Keratinocyte (primary cell): ENCODE measurements around the gene TNPO3. TPM values are rescaled to one million over a fixed set of nuclear protein-coding genes. Genes with fewer than 3 reads are reported as not detected.

Source experiments
- DNase-seq: peaks from one replicate; pipeline ENCODE4 v3.0.0-alpha.2; 2011; ENCODE audit warnings: low read depth, missing footprints, low spot score
- FAIRE-seq: peaks from 2 replicates; lab custom pipeline; 2011; peaks lifted over from hg19 to GRCh38; lab: Jason Lieb, UNC
- H2AFZ ChIP-seq: 2 replicates; pipeline ENCODE4 v1.6.0; 2012; ENCODE audit warnings: low read length, control low read depth, inconsistent platforms; ENCODE audit not compliant: control insufficient read depth
- H3K27ac ChIP-seq: 2 replicates; pipeline ENCODE4 v1.5.1; 2011; ENCODE audit warnings: low read length; ENCODE audit not compliant: control insufficient read depth, insufficient read depth
- H3K27me3 ChIP-seq: 3 replicates; pipeline ENCODE4 v1.6.0; 2011; ENCODE audit warnings: low read length; ENCODE audit not compliant: control insufficient read depth, insufficient read depth; ENCODE audit errors: extremely low read depth
- H3K36me3 ChIP-seq, 2 experiments: 2 replicates in 1 of 2; 3 replicates in 1 of 2; pipeline ENCODE4 v1.5.1; 2011; ENCODE audit warnings: low read length in 2 of 2, mild to moderate bottlenecking in 1 of 2; ENCODE audit not compliant: control insufficient read depth in 2 of 2, insufficient read depth in 2 of 2; ENCODE audit errors: extremely low read depth in 1 of 2
- H3K4me1 ChIP-seq: 3 replicates; pipeline ENCODE4 v1.5.1; 2011; ENCODE audit warnings: low read length; ENCODE audit not compliant: control insufficient read depth, insufficient read depth; ENCODE audit errors: extremely low read depth
- H3K4me2 ChIP-seq: 3 replicates; pipeline ENCODE4 v1.6.0; 2011; ENCODE audit warnings: low read depth, low read length; ENCODE audit not compliant: control insufficient read depth, insufficient read depth; ENCODE audit errors: extremely low read depth
- H3K4me3 ChIP-seq, 3 experiments: fragments of 200-600 bp in 1 of 3; sonication (generic) in 1 of 3; 2 replicates in 2 of 3; 3 replicates in 1 of 3; pipeline ENCODE4 v1.5.1; 2011 to 2016; ENCODE audit warnings: low read length in 3 of 3, mild to moderate bottlenecking in 3 of 3, control low read depth in 2 of 3, inconsistent platforms in 1 of 3, low read depth in 1 of 3, mixed read lengths in 1 of 3, mixed run types in 1 of 3, moderate library complexity in 1 of 3; ENCODE audit not compliant: control insufficient read depth in 2 of 3, insufficient read depth in 2 of 3; ENCODE audit errors: extremely low read depth in 1 of 3
- H3K79me2 ChIP-seq: 2 replicates; pipeline ENCODE4 v1.6.0; 2012; ENCODE audit warnings: low read length; ENCODE audit not compliant: control insufficient read depth, insufficient read depth
- H3K9ac ChIP-seq: 3 replicates; pipeline ENCODE4 v1.6.0; 2011; ENCODE audit warnings: low read length; ENCODE audit not compliant: control insufficient read depth, insufficient read depth; ENCODE audit errors: extremely low read depth
- H3K9me1 ChIP-seq: 3 replicates; pipeline ENCODE4 v1.6.0; 2011; ENCODE audit warnings: low read length; ENCODE audit not compliant: control insufficient read depth, insufficient read depth; ENCODE audit errors: extremely low read depth
- H3K9me3 ChIP-seq: 2 replicates; pipeline ENCODE4 v1.5.1; 2012; ENCODE audit warnings: low read depth, low read length; ENCODE audit not compliant: control insufficient read depth
- H4K20me1 ChIP-seq: 3 replicates; pipeline ENCODE4 v1.6.0; 2011; ENCODE audit warnings: low read length; ENCODE audit not compliant: control insufficient read depth, insufficient read depth; ENCODE audit errors: extremely low read depth
- EZH2 ChIP-seq: IDR thresholded peaks from one replicate; pipeline ENCODE4 v1.6.1; 2012; ENCODE audit warnings: inconsistent platforms, mild to moderate bottlenecking, low read length, moderate library complexity
- dilution Hi-C: fragments of 300-500 bp; cut with MboI; formaldehyde crosslinking; loops from one replicate; pipeline ENCODE4 v1.7.0; 2020; ENCODE audit warnings: low sequenced_read_pairs; ENCODE audit not compliant: extremely low pct_ligation_motif_present
- polyA plus RNA-seq, 5 experiments: library from polyadenylated mRNA; depleted of rRNA in 3 of 5; stranded (reverse) in 3 of 5; stranded (forward) in 1 of 5; unstranded in 1 of 5; fragments of >200 nt; gene quantifications; 1 replicate in 1 of 5; 2 replicates in 3 of 5; 3 replicates in 1 of 5; pipeline versions ENCODE4 v1.2.1 to v1.2.3, GENCODE V29; 2011 to 2012; ENCODE audit warnings: missing spikeins in 2 of 5, low read depth in 1 of 5, low replicate concordance in 1 of 5
- TF ChIP-seq, protein P1 (sequence below), 3 experiments: IDR thresholded peaks in 1 of 3; conservative IDR thresholded peaks in 1 of 3; optimal IDR thresholded peaks in 1 of 3; 2 replicates in 2 of 3; 3 replicates in 1 of 3; pipeline versions ENCODE3 to v1.5.1; 2011; ENCODE audit warnings: low read length in 3 of 3, mild to moderate bottlenecking in 3 of 3, moderate library complexity in 2 of 3, control low read depth in 1 of 3, inconsistent platforms in 1 of 3; ENCODE audit not compliant: insufficient read depth in 2 of 3; ENCODE audit errors: extremely low read depth in 1 of 3

Gene TNPO3
- polyA plus RNA-seq, 1 donor (not counting 4 experiments of a cell fraction or from before 2014, with no cell fraction given): 35.1 TPM

DNA sequence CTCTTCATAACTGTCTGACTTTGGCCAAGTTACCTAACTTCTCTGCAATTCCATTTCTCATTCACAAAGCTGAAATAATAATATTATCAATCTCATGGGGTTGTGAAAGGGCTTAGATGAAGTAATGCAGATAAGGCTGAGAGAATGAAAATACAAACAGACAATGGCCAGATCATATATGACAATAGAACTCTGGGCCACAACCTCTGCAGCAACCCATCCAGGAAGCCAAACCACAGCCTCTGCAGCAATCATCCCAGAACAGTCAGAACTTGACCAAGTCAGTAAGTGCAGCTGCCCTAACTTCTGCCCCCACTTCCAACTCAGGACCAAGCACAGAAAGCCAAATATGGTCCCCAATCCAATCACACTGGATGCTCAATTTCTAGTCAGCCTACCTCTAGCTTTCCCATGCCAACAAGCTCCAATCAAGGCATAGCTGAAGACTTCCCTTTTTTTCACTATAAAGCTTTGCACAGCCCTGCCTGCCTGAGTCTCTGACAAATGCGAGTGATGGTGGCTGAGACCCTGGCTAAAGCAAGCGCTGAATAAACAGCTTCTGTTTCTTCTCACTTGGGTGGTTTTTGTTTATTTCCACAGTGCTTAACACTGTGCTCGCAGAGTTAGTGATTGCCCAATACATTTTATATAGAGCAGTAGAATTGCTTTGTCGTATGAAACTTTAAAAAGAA lies 34.8 kb upstream of the TNPO3 start:
- no peak overlapping the region for H3K4me3 ChIP-seq
- H3K79me2 ChIP-seq: no peaks in the 10 kb centered on the region
- TF ChIP-seq, protein P1, sequence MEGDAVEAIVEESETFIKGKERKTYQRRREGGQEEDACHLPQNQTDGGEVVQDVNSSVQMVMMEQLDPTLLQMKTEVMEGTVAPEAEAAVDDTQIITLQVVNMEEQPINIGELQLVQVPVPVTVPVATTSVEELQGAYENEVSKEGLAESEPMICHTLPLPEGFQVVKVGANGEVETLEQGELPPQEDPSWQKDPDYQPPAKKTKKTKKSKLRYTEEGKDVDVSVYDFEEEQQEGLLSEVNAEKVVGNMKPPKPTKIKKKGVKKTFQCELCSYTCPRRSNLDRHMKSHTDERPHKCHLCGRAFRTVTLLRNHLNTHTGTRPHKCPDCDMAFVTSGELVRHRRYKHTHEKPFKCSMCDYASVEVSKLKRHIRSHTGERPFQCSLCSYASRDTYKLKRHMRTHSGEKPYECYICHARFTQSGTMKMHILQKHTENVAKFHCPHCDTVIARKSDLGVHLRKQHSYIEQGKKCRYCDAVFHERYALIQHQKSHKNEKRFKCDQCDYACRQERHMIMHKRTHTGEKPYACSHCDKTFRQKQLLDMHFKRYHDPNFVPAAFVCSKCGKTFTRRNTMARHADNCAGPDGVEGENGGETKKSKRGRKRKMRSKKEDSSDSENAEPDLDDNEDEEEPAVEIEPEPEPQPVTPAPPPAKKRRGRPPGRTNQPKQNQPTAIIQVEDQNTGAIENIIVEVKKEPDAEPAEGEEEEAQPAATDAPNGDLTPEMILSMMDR (optimal IDR thresholded peaks at IDR 0.05 in 1 of 3, IDR thresholded peaks at IDR 0.05 in 1 of 3, conservative IDR thresholded peaks at IDR 0.05 in 1 of 3; ENCODE audit: extremely low read depth in 1 of 3, insufficient read depth in 2 of 3, low read length in 3 of 3): no peak
- no peak for TF ChIP-seq EZH2
- no peaks in the 10 kb centered on the region for H3K4me1 ChIP-seq
- dilution Hi-C loops: no loop called here
- no peak overlapping the region for H3K4me2 ChIP-seq
- no peaks in the 10 kb centered on the region for H3K9me3 ChIP-seq
- H3K27me3 ChIP-seq: no peaks in the 10 kb centered on the region
- no peak overlapping the region for H2AFZ ChIP-seq
- no peak overlapping the region for H3K9ac ChIP-seq
- no peaks in the 10 kb centered on the region for H3K36me3 ChIP-seq
- DNase-seq (no peak), FAIRE-seq (no peak)
- H3K9me1 ChIP-seq: no peaks in the 10 kb centered on the region
- H3K27ac ChIP-seq: no peak overlapping the region
- H4K20me1 ChIP-seq: no peaks in the 10 kb centered on the region

DNA sequence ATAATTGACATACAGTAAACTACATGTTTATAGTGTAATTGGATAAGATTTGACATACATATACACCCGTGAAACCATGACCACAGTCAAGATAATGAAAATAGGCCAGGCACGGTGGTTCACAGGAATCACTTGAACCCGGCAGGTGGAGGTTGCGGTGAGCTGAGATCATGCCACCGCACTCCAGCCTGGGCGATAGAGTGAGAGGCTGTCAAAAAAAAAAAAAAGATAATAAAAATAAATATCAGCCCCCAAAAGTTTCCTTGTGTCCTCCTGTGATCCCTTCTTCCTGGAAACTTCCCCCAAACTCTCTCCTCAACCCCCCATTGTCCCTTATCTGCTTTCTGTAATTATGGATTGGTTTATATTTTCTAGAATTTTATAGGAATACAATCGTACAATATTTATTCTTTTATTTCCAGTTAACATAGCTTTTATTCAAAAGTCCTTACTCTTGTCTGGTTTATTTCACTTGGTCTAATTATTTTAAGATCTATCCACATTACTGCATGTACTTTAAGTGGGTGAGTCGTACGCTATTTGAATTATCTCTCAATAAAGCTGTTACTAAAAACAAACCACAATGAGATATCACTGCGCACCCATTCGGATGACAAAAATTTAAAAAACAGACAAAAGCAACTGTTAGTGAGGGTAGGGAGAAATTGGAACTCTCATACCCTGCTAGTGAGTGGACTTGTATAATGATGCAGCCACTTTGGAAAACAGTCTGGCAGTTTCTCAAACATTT lies 30.1 kb upstream of the TNPO3 start:
- dilution Hi-C loops: no loop called here
- no peaks in the 10 kb centered on the region for H3K79me2 ChIP-seq
- no peaks in the 10 kb centered on the region for H3K27me3 ChIP-seq
- DNase-seq (no peak), FAIRE-seq (no peak)
- no peak overlapping the region for H3K4me3 ChIP-seq
- H4K20me1 ChIP-seq: no peaks in the 10 kb centered on the region
- H3K9ac ChIP-seq: no peak overlapping the region
- H2AFZ ChIP-seq: no peak overlapping the region
- no peaks in the 10 kb centered on the region for H3K9me3 ChIP-seq
- no peak overlapping the region for H3K27ac ChIP-seq
- no peaks in the 10 kb centered on the region for H3K4me1 ChIP-seq
- H3K9me1 ChIP-seq: no peaks in the 10 kb centered on the region
- no peak overlapping the region for H3K4me2 ChIP-seq
- no peak for TF ChIP-seq EZH2
- TF ChIP-seq, protein P1 (optimal IDR thresholded peaks at IDR 0.05 in 1 of 3, IDR thresholded peaks at IDR 0.05 in 1 of 3, conservative IDR thresholded peaks at IDR 0.05 in 1 of 3; ENCODE audit: extremely low read depth in 1 of 3, insufficient read depth in 2 of 3, low read length in 3 of 3): no peak
- H3K36me3 ChIP-seq: no peaks in the 10 kb centered on the region
